ENCODE data around the gene GJB1. TPM values are rescaled to one million over a fixed set of nuclear protein-coding genes. Genes with fewer than 3 reads are reported as not detected.

Gene GJB1
- total RNA-seq, 1 experiment from 2014 or later: 0.10 TPM

DNA sequence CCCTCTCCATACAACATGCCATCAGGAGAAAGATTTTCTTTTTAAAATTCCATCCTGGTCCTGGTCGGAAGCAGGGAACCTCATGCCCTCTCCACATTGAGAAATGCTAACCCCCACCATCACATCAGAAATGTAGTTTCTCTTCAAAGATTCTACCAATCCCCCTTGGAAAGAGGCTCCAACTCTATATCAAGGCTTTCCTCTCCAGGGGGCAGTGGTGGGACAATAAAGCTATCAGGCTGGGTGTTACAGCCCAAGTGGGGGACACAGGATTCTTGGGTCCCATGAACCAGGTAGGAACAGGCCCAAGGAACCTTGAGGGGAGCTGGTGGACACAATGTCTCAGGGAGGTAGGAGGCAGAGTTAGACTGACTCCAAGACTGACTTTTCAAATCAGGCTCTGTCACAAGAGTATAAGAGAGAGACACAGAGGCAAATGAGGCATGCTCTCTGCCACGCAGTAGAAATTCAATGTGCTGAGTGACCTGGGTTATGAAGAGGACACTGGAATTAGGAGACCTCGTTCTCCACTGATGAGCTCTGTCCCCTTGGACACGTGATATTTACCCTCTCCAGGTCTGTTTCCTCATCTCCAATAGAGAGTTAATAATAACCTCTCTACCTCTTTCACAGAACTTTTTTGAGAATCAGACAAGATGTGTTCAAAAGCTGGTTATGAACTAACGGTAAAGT is 4.5 kb downstream of the GJB1 start:
- no peak for DNase-seq
- Histone ChIP-seq H3K4me3 (ENCODE audit: insufficient read depth, low read depth, low read length) (no peak overlapping the region), H3K27me3 (ENCODE audit: control insufficient read depth, insufficient read depth, low read length) (no peaks in the 10 kb centered on the region), H3K36me3 (replicated peaks; ENCODE audit: control insufficient read depth, insufficient read depth, low read length) (no peaks in the 10 kb centered on the region)

DNA sequence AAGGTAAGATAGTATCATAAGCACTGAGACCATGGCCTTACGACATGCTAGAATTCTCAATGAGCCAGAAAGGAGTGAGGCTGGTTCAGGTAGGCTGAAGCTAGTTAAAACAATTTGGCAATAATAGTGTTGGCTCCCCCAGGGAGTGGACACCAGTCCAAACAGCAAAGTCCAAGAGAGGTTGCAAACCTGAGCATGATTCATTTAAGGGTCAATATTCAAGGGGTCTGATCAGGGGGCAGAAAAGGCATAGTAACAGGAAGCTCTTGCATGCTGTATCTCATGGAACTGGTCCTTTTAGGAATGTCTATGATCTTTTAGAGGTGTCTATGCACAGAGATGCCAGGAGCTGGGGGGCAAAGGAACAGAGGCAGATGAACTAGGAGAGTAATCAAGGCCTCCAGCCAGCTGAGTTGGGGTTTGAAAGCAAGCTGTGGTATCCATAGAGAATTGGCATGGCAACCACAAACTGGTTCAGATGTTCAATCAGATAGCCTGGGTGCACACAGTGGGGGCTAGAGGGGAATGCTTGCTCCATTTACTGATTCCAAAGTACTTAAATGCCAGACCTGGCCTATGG is 5.1 kb downstream of the GJB1 start:
- no peak overlapping the region for H3K4me3 ChIP-seq (ENCODE audit: insufficient read depth, low read depth, low read length)
- DNase-seq: no peak
- no peaks in the 10 kb centered on the region for H3K36me3 ChIP-seq (replicated peaks; ENCODE audit: control insufficient read depth, insufficient read depth, low read length)
- H3K27me3 ChIP-seq (ENCODE audit: control insufficient read depth, insufficient read depth, low read length): no peaks in the 10 kb centered on the region

DNA sequence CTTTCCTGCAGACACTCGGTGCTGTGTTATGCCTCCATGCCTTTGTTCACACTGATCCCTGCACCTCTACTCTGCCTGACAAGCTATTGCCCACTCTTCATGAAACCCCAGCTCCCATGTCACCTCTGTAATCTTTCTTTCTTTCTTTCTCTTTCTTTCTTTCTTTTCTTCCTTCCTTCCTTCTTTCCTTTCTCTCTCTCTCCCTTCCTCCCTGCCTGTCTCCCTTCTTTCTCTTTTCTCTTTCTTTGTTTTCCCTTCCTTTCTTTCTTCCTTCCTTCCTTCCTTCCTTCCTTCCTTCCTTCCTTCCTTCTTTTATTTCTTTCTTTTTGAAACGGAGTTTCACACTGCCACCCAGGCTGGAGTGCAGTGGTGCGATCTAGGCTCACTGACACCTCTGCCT is 12.5 kb downstream of the GJB1 start:
- DNase-seq: no peak
- Histone ChIP-seq H3K27me3 (ENCODE audit: control insufficient read depth, insufficient read depth, low read length) (no peaks in the 10 kb centered on the region), H3K36me3 (replicated peaks; ENCODE audit: control insufficient read depth, insufficient read depth, low read length) (peaks cover 4% of the 10 kb centered on the region)

DNA sequence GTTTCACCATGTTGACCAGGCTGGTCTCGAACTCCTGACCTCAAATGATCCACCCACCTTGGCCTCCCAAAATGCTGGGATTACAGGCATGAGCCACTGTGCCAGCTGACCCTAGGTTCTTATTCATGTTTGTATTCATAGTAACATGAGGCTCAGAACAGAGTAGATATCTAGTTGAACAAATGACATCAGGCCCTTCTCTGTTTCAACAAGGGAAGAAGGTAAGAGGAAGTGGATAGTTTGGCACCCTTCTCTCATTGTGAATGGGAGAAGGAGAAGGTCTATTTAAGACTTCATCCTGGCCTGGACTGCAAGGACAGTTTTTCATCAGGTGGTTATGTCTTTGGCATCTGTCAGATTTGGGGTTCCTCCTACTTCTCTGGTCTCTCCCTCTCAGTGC is 13.8 kb downstream of the GJB1 start:
- Histone ChIP-seq H3K4me3 (ENCODE audit: insufficient read depth, low read depth, low read length) (no peak overlapping the region), H3K27me3 (ENCODE audit: control insufficient read depth, insufficient read depth, low read length) (no peaks in the 10 kb centered on the region), H3K36me3 (replicated peaks; ENCODE audit: control insufficient read depth, insufficient read depth, low read length) (peaks cover 8% of the 10 kb centered on the region)
- DNase-seq: no peak

More for the DNA sequence above, 12.5 kb downstream of the GJB1 start:
- H3K4me3 ChIP-seq (ENCODE audit: insufficient read depth, low read depth, low read length): no peak overlapping the region

DNA sequence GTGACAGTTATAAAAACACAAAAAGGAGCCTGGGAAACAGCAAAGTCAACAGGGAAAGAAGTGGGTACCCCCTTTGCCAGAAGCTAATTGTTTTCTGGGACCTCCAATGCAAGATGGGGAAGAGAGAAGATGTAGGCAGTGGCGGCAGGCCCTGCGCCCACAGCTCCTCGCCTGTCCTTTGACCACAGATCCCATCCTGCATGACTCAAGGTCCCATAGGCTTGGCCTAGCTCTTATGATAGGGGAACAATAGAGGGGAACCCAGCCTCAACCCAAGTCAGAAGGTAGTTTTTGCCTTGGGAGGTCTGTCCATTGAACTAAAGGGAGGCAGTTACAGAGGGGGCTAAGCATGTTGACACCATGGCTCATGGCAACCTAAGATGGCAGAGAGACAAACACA is 16.8 kb downstream of the GJB1 start:
- no peak for DNase-seq
- H3K27me3 ChIP-seq (ENCODE audit: control insufficient read depth, insufficient read depth, low read length): no peaks in the 10 kb centered on the region
- H3K4me3 ChIP-seq (ENCODE audit: insufficient read depth, low read depth, low read length): no peak overlapping the region
- H3K36me3 ChIP-seq (replicated peaks; ENCODE audit: control insufficient read depth, insufficient read depth, low read length): peaks cover 22% of the 10 kb centered on the region

DNA sequence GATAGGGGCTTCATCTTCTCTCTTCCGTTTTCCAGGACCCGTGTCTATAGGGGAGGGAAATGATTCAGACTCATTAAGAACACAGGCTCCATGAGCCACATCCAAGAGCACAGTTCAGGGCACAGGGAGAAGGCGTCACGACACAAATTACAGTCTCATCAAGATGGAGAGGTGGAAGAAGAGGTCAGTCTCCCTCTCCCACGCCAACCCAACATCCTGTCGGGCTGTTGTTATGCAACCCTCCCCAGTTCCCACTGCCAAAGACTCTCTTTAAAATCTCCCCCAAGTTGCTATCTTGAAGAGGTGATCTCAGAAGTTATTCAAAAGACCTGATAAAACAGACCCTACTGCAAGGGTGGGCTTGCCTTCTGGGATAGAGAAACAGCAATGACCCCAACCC is 18.3 kb downstream of the GJB1 start:
- no peak overlapping the region for H3K4me3 ChIP-seq (ENCODE audit: insufficient read depth, low read depth, low read length)
- no peaks in the 10 kb centered on the region for H3K27me3 ChIP-seq (ENCODE audit: control insufficient read depth, insufficient read depth, low read length)
- peaks cover 34% of the 10 kb centered on the region for H3K36me3 ChIP-seq (replicated peaks; ENCODE audit: control insufficient read depth, insufficient read depth, low read length)
- no peak for DNase-seq

DNA sequence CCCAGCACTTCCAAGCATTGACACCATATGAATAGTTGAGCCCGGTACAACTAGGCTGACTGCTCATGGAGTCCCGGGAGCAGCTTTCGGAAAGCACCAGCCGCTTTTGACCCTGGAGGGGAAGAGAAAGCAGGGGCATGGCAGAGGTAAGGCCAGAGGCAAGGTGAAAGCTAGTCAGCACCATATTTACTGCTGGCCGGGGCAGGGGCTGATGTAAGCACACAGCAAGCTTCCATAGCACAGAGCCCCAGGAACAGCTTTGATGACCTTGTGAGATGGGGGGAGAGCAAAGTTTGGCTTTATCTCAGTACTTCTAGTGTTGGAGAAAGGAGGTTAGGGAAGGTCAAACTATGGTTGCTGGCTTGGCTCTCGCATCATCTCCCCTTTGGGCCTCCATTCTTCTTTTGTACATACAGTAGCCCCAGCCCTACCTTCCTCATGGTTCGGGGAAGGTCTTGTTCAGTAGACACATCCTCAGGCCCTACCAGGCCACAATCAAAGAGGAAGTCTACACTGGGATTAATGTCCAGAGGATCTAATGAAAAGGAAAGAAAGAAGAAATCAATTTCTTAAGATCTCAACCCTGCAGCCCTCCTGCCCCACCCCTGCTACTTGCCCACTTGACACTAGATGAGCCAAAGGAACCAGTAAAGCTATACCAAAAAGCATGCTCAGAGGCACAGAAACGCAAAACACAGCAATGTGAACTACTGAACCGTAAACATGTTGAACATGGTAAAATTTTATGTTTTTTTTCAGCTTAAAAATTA is 21.5 kb downstream of the GJB1 start:
- Histone ChIP-seq H3K4me3 (ENCODE audit: insufficient read depth, low read depth, low read length) (no peak overlapping the region), H3K27me3 (ENCODE audit: control insufficient read depth, insufficient read depth, low read length) (no peaks in the 10 kb centered on the region), H3K36me3 (replicated peaks; ENCODE audit: control insufficient read depth, insufficient read depth, low read length) (peaks cover 50% of the 10 kb centered on the region)

DNA sequence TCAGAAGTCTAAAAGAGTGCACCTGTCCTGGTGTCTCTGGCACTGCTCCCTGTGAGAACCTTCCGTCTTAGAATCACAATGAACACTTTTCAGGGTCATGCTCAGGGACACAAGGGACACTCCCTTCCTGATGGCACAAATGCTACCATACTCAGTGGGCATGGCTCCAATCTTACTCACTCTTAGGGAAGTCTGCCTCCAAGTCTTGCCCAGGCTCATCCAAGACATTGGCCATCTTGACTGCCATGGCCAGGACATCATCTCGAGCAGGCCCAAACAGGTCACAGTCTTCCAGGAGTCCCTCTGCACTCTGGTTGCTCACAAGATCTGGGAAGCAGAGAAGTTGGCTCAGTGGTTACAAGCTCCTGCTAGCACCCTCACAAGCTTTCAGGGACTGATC is 22.1 kb downstream of the GJB1 start:
- H3K27me3 ChIP-seq (ENCODE audit: control insufficient read depth, insufficient read depth, low read length): no peaks in the 10 kb centered on the region
- DNase-seq: no peak
- H3K4me3 ChIP-seq (ENCODE audit: insufficient read depth, low read depth, low read length): no peak overlapping the region
- H3K36me3 ChIP-seq (replicated peaks; ENCODE audit: control insufficient read depth, insufficient read depth, low read length): peaks cover 54% of the 10 kb centered on the region

More for the DNA sequence above, 21.5 kb downstream of the GJB1 start:
- no peak for DNase-seq

DNA sequence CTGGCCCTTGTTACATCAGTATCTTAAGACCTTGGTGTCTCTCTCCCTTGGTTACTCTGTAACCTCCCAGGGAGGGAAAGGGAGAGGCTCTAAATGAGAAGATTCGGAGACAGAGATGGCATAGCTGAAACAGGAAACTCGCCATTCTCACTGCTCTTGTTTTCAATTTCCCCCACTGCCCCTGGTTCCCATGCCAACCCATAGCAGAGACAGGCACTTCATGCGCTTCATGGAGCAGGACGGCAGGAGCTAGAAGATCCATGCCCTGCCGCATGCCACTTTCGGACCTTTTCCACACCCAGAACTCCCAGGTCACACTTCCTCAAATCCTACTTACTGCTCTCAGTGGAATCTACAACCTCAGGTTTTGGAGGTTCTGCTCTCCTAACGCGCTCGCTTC is 27.8 kb downstream of the GJB1 start:
- DNase-seq: no peak
- Histone ChIP-seq H3K27me3 (ENCODE audit: control insufficient read depth, insufficient read depth, low read length) (no peaks in the 10 kb centered on the region), H3K4me3 (ENCODE audit: insufficient read depth, low read depth, low read length) (no peak overlapping the region), H3K36me3 (replicated peaks; ENCODE audit: control insufficient read depth, insufficient read depth, low read length) (peaks cover 29% of the 10 kb centered on the region)

DNA sequence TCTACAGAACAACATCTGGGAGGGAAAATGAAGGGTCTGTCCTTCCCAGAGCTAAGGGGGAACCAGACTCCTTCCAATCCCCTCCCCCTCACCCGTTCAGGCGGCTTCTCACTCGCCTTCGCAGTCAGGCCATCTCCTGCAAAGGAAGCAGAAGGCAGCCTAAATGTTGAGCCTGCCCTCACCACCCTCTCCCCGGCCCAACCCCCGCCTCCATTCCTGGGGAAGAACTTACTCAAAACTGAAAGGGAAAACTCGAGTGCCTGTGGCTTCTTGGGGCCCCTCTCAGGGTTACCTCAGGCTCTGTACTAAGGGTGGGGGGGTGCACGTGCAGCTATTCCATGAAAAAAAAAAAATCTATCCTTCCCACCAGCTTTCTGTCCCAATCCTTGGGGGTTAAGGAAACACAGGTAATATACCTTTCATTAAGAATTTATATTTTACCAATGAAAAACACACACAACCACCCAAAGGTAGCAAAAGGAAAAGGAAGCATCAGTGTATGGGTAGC is 28.5 kb downstream of the GJB1 start:
- Histone ChIP-seq H3K4me3 (ENCODE audit: insufficient read depth, low read depth, low read length) (no peak overlapping the region), H3K27me3 (ENCODE audit: control insufficient read depth, insufficient read depth, low read length) (no peaks in the 10 kb centered on the region), H3K36me3 (replicated peaks; ENCODE audit: control insufficient read depth, insufficient read depth, low read length) (peaks cover 25% of the 10 kb centered on the region)
- no peak for DNase-seq

DNA sequence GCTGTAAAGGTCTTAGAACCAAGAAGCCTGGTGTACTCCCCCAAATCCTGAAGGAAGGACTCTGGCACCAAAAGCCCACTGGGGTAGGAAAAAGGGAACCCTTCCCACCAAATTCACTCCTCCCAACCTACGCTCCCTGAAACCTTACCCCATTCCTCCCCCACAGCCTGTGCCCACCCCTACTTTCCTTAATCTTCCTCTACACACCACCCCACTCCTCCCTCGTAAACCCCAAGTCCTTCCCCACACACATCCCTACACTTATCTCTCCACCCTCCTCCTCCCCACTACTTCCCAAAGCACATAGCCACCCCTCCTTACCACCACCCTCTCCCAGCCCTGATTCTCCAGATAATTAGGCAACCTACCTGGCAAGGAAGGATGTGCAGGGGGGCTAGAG is 29.2 kb downstream of the GJB1 start:
- DNase-seq: no peak
- Histone ChIP-seq H3K36me3 (replicated peaks; ENCODE audit: control insufficient read depth, insufficient read depth, low read length) (peaks cover 24% of the 10 kb centered on the region), H3K4me3 (ENCODE audit: insufficient read depth, low read depth, low read length) (peak overlapping the region; percentile 69; the same call in 1 of the 2 replicates), H3K27me3 (ENCODE audit: control insufficient read depth, insufficient read depth, low read length) (no peaks in the 10 kb centered on the region)

DNA sequence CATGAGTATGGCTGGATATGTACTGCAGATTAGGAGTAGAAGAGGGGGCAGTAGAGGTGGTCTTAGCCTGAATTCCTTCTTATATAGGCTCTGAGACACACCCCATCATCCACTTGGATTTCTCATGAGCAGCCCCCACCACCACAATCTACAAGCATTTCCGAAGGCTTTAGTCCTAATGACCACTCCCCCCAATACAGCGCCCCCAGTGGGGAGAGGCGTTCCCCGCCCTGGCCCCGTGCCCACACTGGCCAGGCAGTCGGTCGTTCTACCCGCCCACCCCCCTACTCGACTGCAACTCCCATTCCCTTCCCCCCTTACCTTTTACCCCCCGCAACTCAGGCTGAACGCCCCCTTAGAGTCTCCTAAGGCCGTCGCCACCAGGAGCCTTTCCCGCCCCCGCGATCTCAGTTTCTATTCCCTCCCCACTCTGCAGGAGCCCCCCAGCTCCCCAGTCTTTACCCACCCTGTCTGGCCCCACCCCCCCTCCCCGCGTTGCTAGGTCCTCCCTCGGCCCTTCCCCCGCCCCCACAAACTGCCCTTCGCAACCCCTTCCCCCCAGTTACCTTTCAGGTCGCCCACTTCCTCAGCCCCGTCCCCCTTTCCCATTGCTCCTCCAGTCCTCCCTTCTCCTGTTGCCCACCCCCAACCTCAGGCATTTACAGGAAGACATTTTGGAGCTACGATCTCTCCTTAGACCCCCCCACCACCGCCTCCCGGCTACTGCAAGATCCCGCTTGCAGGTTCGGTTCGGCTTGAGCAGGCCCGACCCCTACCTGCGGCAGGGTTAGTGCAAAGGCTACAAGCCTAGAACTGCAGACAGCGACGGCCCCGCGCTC is 30.4 kb downstream of the GJB1 start:
- peak; percentile 88 for DNase-seq
- Histone ChIP-seq H3K4me3 (ENCODE audit: insufficient read depth, low read depth, low read length) (peak overlapping the region; percentile 69), H3K27me3 (ENCODE audit: control insufficient read depth, insufficient read depth, low read length) (no peaks in the 10 kb centered on the region), H3K36me3 (replicated peaks; ENCODE audit: control insufficient read depth, insufficient read depth, low read length) (peaks cover 15% of the 10 kb centered on the region)

DNA sequence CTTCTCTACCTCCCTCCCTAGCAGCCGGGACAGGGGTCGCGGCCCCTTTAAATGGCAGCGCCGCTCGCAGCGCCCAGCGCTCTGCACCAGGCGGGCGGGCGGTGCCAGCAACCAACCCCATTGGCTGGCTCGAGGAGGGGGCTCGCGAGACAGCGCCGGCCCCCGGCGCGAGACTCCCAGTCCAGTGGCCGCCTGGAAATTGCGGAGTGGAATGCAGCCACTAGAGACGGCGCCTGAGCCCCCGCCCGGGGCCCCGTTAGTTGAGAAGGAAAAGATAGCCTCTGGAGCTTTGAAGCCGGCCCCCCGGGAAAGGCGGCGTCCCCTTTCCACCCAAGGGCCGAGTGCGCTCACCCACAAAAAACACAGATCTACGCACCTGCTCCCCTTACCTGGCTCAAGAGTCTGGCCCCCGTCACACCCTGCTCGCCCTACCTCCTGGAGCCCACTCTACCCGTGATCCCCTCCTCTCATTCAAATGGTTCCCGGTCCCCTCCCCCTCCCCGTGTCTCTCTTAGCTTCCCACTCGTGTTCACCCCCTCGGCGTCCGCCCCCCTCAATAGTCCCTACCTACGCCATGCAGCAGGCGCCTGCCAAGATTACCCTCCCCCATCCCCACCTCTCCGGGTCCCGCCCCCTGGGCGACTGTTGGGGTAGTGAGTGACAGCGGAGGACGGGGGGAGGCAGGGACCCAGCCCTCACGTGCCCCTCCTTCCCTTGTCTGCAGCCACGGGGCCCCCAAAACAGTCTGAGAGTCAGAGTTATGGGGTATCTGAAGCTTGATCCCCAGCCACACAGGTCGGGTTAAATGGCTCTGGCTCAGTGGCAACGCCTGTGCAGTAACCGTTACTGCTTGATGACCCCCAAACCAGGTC is 31.3 kb downstream of the GJB1 start, which contains the start of gene ZMYM3:
TSS of gene ZMYM3 (minus strand) at position 49 of the 872 bp plus-strand sequence. CDS start 885 bp downstream, outside the sequence.
- peaks cover 11% of the 10 kb centered on the region for H3K36me3 ChIP-seq (replicated peaks; ENCODE audit: control insufficient read depth, insufficient read depth, low read length)
- H3K4me3 ChIP-seq (ENCODE audit: insufficient read depth, low read depth, low read length): peak within 1 kb of the TSS; percentile 69
- peak; percentile 95 for DNase-seq
- no peaks in the 10 kb centered on the region for H3K27me3 ChIP-seq (ENCODE audit: control insufficient read depth, insufficient read depth, low read length)
